CD4-positive, alpha-beta memory T cell (primary cell): Measurements from ENCODE around the gene CALML6. TPM values are rescaled to one million over a fixed set of nuclear protein-coding genes. Genes with fewer than 3 reads are reported as not detected.

Source experiments
- CTCF ChIA-PET: fragments of 350-600 bp; sonication (Branson Sonifier 250); formaldehyde crosslinking; loops from one replicate; lab custom pipeline; 2021; ENCODE audit warnings: inconsistent platforms; ENCODE audit not compliant: partially characterized antibody; lab: Charles Lee
- POLR2A ChIA-PET: fragments of 350-600 bp; sonication (Branson Sonifier 250); formaldehyde crosslinking; loops from one replicate; lab custom pipeline; 2021; ENCODE audit not compliant: partially characterized antibody; lab: Charles Lee
- DNase-seq, 5 donors: peaks; one replicate each; pipeline versions ENCODE4 v3.0.0 to v3.0.0-alpha.2; 2020 to 2022; ENCODE audit warnings: mixed read lengths in 1 of 5
- H3K27ac ChIP-seq: one replicate; pipeline ENCODE4 v1.7.0; 2013; ENCODE audit warnings: low read depth, low read length
- H3K27me3 ChIP-seq: 2 replicates; pipeline ENCODE4 v1.7.0; 2013; ENCODE audit warnings: mild to moderate bottlenecking, low read length, moderate library complexity; ENCODE audit not compliant: insufficient read depth
- H3K36me3 ChIP-seq: 2 replicates; pipeline ENCODE4 v1.7.0; 2013; ENCODE audit warnings: mild to moderate bottlenecking, low read length, moderate library complexity; ENCODE audit not compliant: insufficient read depth
- H3K4me1 ChIP-seq: 2 replicates; pipeline ENCODE4 v1.7.0; 2013; ENCODE audit warnings: mild to moderate bottlenecking, low read length, moderate library complexity; ENCODE audit not compliant: insufficient read depth
- H3K4me3 ChIP-seq, 2 donors: one replicate each; pipeline ENCODE4 v1.7.0; 2013; ENCODE audit warnings: low read length in 2 of 2, mild to moderate bottlenecking in 1 of 2
- H3K9me3 ChIP-seq, 2 donors: one replicate each; pipeline ENCODE4 v1.7.0; 2013; ENCODE audit warnings: low read length in 2 of 2, control low read depth in 1 of 2; ENCODE audit not compliant: control insufficient read depth in 1 of 2
- H3K27ac Mint-ChIP-seq, 7 donors: one replicate each; pipeline ENCODE4 v1.8.0; 2020 to 2021; ENCODE audit warnings: mixed read lengths in 7 of 7, mild to moderate bottlenecking in 6 of 7, inconsistent platforms in 3 of 7, moderate library complexity in 3 of 7
- H3K27me3 Mint-ChIP-seq, 2 donors: one replicate each; pipeline ENCODE4 v1.8.0; 2020 to 2021; ENCODE audit warnings: mixed read lengths in 2 of 2
- H3K36me3 Mint-ChIP-seq, 2 donors: one replicate each; pipeline ENCODE4 v1.8.0; 2020 to 2021; ENCODE audit warnings: mixed read lengths in 2 of 2, inconsistent platforms in 1 of 2, mild to moderate bottlenecking in 1 of 2
- H3K4me1 Mint-ChIP-seq, 4 donors: one replicate each; pipeline ENCODE4 v1.8.0; 2020 to 2021; ENCODE audit warnings: mixed read lengths in 4 of 4, mild to moderate bottlenecking in 1 of 4
- H3K4me3 Mint-ChIP-seq, 8 donors: one replicate each; pipeline ENCODE4 v1.8.0; 2020 to 2021; ENCODE audit warnings: mixed read lengths in 8 of 8, mild to moderate bottlenecking in 7 of 8, moderate library complexity in 6 of 8, inconsistent platforms in 3 of 8
- H3K9me3 Mint-ChIP-seq, 8 donors: one replicate each; pipeline ENCODE4 v1.8.0; 2020 to 2021; ENCODE audit warnings: mixed read lengths in 8 of 8, mild to moderate bottlenecking in 5 of 8, inconsistent platforms in 3 of 8, moderate library complexity in 1 of 8
- intact Hi-C: fragments of 100-400 bp; cut with micrococcal nuclease; formaldehyde crosslinking; loops from one replicate; pipeline ENCODE4 v1.15.1; 2023
- polyA plus RNA-seq, 2 donors: library from polyadenylated mRNA; unstranded; fragments of 300-500 nt; fragmentation: Illumina TruSeq; gene quantifications; one replicate each; pipeline ENCODE4 v1.2.3, GENCODE V29; 2021
- total RNA-seq, 2 experiments: library from RNA; stranded (reverse); gene quantifications; one replicate each; pipeline ENCODE4 v1.2.3, GENCODE V29; 2021

The CALML6 gene
- total and polyA plus RNA-seq, 4 experiments from 2014 or later, result 0.44 to 0.78 TPM; not detected in 2

DNA sequence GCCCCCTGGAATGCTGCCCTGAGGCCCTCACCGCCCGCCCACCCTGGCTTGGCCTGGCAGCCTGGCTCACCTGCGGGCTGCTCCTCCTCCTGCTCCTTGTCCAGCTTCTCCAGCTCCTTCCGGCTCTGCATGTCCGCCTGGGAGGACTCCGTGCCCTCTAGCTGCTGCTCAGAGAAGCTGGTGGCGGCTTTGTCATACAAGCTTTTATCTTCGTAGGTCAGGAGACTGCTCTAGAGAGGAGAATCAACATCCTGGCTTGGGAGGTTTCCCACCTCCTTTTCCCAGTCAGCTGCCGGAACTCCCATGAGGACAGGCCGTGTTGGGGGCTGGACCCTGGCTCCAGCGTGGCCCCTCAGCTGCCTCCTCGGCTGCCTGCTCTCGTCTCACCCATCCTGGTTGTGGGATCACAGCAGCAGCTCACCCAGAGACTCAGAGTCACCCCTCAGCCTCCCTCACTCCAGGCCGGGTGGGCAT lies 40.6 kb downstream of the CALML6 start:
- ChIA-PET POLR2A (no interaction called here), CTCF (no interaction called here)
- no peaks in the 10 kb centered on the region for H3K36me3 Mint-ChIP-seq
- Histone ChIP-seq H3K9me3 (no peaks in the 10 kb centered on the region), H3K4me3 (no peak overlapping the region), H3K4me1 (no peaks in the 10 kb centered on the region), H3K27ac (no peak overlapping the region), H3K27me3 (peaks cover 7% of the 10 kb centered on the region), H3K36me3 (no peaks in the 10 kb centered on the region)
- intact Hi-C loops, result no loop called here
- peaks cover 0 to 8% (median 0%) of the 10 kb centered on the region in 4 donors for H3K4me1 Mint-ChIP-seq
- peaks cover 0 to 10% (median 3%) of the 10 kb centered on the region in 8 donors for H3K9me3 Mint-ChIP-seq
- DNase-seq, result no peak
- H3K4me3 Mint-ChIP-seq, result no peak overlapping the region
- H3K27ac Mint-ChIP-seq, result peak overlapping the region in 1 of 7 donors; percentile 35
- H3K27me3 Mint-ChIP-seq, result peaks cover 11 to 12% of the 10 kb centered on the region in 2 donors

DNA sequence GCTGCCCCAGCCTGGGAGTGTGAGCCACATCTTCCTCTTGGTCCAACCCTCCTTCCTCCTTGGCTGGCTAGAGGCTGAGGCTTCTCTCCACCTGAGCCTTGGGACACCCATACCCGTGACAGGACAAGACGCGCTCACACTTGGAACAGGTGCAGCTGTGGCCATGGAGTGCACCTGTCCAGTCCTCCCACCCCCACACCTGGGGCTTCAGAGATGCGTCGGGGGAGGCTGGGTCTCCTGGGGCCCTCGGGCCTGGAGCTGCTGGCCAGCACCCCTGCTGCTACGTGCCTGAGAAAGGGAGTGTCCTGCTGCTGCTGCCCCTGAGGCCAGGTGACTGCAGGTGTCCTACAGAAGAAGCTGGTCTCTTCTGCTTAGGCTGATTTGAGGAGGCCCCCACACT lies 41.0 kb downstream of the CALML6 start:
- DNase-seq, result no peak
- Mint-ChIP-seq H3K27ac (peak overlapping the region in 1 of 7 donors; percentile 35), H3K36me3 (no peaks in the 10 kb centered on the region), H3K4me3 (no peak overlapping the region), H3K27me3 (peaks cover 13% of the 10 kb centered on the region in 2 donors), H3K9me3 (peaks cover 0 to 5% (median 1%) of the 10 kb centered on the region in 8 donors), H3K4me1 (peaks cover 0 to 8% (median 0%) of the 10 kb centered on the region in 4 donors)
- Histone ChIP-seq H3K9me3 (no peaks in the 10 kb centered on the region), H3K27ac (no peak overlapping the region), H3K4me1 (no peaks in the 10 kb centered on the region), H3K4me3 (no peak overlapping the region), H3K36me3 (no peaks in the 10 kb centered on the region), H3K27me3 (peaks cover 7% of the 10 kb centered on the region)
- intact Hi-C loops, result no loop called here
- CTCF ChIA-PET, result interaction anchor here (0.7 to 1.5 kb wide), 2 partner anchors 10 to 88 kb away, joined by 3 to 4 read pairs; no protein-coding TSS in a partner anchor
- POLR2A ChIA-PET, result no interaction called here

DNA sequence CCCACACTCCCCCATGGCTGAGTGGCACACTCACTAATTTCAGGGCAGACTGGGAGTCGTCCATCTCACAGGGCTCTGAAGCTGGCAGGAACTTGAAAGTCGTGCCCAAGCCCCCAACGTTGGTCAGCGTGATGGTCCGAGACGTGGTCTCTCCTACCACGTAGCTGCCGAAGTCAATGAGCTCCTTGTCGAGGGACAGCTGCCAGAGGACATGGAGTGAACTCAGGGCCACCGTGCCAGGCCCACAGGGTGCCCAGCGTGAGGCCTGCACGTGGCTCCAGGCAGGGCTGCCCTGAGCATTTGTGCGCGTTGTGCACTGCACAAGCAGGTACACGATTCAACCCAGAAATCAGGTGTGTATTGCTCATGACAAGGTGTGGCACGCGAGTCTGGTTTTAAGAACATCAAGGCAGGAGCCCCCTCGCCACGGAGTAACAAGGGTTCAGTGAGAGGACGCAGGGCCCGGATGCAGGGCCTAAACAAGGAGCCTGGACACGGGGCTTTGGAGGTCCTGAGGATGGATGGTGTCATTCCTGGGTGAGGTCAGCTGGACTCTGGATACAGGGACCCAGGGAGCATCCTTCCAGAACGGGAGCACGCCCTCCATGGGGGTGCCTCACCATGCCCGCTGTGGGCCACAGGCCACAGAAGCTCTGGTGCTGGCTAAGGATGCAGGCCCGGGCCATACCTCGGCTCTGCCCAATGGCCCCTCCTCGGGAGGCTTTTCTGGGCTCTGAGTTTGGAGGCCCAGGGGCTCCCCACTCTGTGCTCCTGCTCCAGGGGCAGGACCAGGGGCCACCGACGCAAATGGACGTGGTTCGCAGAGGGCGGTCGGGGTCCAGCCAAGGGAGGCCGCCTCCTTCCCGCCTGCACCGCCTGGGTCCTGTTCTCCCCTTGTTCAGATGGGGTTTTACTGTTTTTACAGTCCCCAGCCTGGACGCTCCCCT lies 41.8 kb downstream of the CALML6 start:
- no peaks in the 10 kb centered on the region for H3K4me1 ChIP-seq
- H3K9me3 ChIP-seq, result no peaks in the 10 kb centered on the region
- Mint-ChIP-seq H3K4me1 (peaks cover 0 to 8% (median 0%) of the 10 kb centered on the region in 4 donors), H3K9me3 (peaks cover 0 to 3% (median 0%) of the 10 kb centered on the region in 8 donors), H3K27ac (no peak overlapping the region), H3K4me3 (no peak overlapping the region), H3K36me3 (no peaks in the 10 kb centered on the region), H3K27me3 (peaks cover 13 to 15% of the 10 kb centered on the region in 2 donors)
- POLR2A ChIA-PET, result no interaction called here
- H3K27ac ChIP-seq, result no peak overlapping the region
- DNase-seq, result no peak
- H3K36me3 ChIP-seq, result no peaks in the 10 kb centered on the region
- intact Hi-C loops, result no loop called here
- H3K4me3 ChIP-seq, result no peak overlapping the region
- CTCF ChIA-PET, result interaction anchor here (0.7 to 1.5 kb wide), 2 partner anchors 10 to 88 kb away, joined by 3 to 4 read pairs; no protein-coding TSS in a partner anchor
- H3K27me3 ChIP-seq, result peaks cover 7% of the 10 kb centered on the region

DNA sequence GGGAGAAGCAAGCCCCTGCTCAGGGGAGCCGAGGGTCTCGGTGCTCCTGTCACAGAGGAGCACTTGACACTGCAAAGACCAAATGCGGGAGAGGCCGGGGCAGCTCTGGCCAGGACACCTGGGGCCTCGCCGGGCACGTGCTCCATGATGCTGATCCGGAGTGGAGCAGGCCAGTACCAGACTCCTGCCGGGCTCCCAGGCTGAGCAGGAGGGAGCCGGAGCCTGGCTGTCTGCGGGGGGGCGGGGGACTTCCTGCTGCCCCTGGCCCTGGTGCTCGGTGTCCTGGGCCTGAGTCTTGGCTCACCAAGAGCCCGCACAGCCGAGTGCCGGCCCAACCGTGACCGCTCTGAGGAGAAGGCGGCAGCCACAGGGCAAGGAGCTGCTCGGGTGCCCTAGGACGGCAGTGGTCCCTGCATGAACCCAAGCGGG lies 42.5 kb downstream of the CALML6 start:
- DNase-seq, result no peak
- Mint-ChIP-seq H3K27me3 (peaks cover 13 to 15% of the 10 kb centered on the region in 2 donors), H3K9me3 (peaks cover 0 to 3% (median 0%) of the 10 kb centered on the region in 8 donors), H3K4me1 (peaks cover 0 to 8% (median 0%) of the 10 kb centered on the region in 4 donors), H3K27ac (no peak overlapping the region), H3K36me3 (no peaks in the 10 kb centered on the region), H3K4me3 (no peak overlapping the region)
- Histone ChIP-seq H3K36me3 (no peaks in the 10 kb centered on the region), H3K9me3 (no peaks in the 10 kb centered on the region), H3K27me3 (peaks cover 7% of the 10 kb centered on the region), H3K27ac (no peak overlapping the region), H3K4me1 (no peaks in the 10 kb centered on the region), H3K4me3 (no peak overlapping the region)
- intact Hi-C loops, result no loop called here
- ChIA-PET CTCF (interaction anchor here (1.5 kb wide), 1 partner anchor 87 kb away, joined by 4 read pairs; no protein-coding TSS in a partner anchor), POLR2A (no interaction called here)

DNA sequence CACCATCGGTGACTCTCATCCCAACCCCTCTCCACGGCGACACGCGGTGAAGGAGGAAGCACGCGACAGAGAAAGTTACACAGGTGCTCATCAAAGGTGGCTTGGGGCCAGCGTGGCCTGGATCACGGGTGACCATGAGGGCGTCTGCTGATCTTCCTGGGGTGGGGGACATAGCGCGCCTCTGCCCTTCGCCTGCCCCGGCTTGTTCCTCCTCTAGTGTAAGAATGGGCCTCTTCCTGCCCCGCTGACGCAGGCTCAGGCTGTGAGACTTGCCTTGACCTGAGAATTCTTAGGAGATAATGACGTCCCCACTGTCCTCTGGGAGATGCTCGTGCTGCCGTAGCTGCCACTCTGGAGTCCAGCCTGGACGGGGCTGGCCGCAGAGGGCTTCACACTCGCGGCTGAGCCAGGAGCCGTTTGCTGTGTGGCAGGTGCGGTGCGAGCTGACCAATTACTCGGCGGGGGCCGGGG lies 43.0 kb downstream of the CALML6 start:
- Histone ChIP-seq H3K4me3 (no peak overlapping the region), H3K27ac (no peak overlapping the region), H3K27me3 (peaks cover 7% of the 10 kb centered on the region), H3K9me3 (no peaks in the 10 kb centered on the region), H3K4me1 (no peaks in the 10 kb centered on the region), H3K36me3 (no peaks in the 10 kb centered on the region)
- no peaks in the 10 kb centered on the region for H3K36me3 Mint-ChIP-seq
- H3K27me3 Mint-ChIP-seq, result peaks cover 15% of the 10 kb centered on the region in 2 donors
- peaks cover 0 to 3% (median 0%) of the 10 kb centered on the region in 8 donors for H3K9me3 Mint-ChIP-seq
- H3K4me1 Mint-ChIP-seq, result peaks cover 0 to 8% (median 0%) of the 10 kb centered on the region in 4 donors
- ChIA-PET POLR2A (no interaction called here), CTCF (interaction anchor here (3.5 kb wide), 1 partner anchor 87 kb away, joined by 26 read pairs; no protein-coding TSS in a partner anchor)
- intact Hi-C loops, result no loop called here
- H3K4me3 Mint-ChIP-seq, result no peak overlapping the region
- DNase-seq, result no peak
- H3K27ac Mint-ChIP-seq, result no peak overlapping the region

DNA sequence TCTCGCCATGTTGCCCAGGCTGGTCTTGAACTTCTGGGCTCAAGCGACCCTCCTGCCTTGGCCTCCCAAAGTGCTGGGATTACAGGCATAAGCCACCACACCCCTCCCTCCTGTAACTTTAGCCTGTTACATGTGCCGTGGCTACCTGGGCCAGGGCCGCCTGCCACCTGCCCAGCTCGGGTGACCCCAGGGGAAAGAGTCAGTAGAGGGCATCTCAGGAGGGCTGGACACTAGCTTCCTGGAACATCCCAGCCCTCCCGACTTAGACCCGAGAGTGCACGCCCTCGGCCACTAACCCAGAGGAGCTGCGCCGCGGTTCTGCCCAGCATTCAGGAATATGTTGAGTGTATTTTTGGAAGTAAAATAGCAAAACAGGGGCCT lies 44.4 kb downstream of the CALML6 start:
- Mint-ChIP-seq H3K4me1 (peaks cover 0 to 3% (median 0%) of the 10 kb centered on the region in 4 donors), H3K36me3 (no peaks in the 10 kb centered on the region), H3K9me3 (no peaks in the 10 kb centered on the region), H3K27me3 (peaks cover 15 to 18% of the 10 kb centered on the region in 2 donors), H3K27ac (no peak overlapping the region), H3K4me3 (no peak overlapping the region)
- H3K36me3 ChIP-seq, result no peaks in the 10 kb centered on the region
- peaks cover 7% of the 10 kb centered on the region for H3K27me3 ChIP-seq
- H3K4me3 ChIP-seq, result no peak overlapping the region
- ChIA-PET POLR2A (no interaction called here), CTCF (interaction anchor here (1.5 to 3.5 kb wide), 2 partner anchors 12 to 85 kb away, joined by 3 to 26 read pairs; no protein-coding TSS in a partner anchor)
- DNase-seq, result no peak
- no peaks in the 10 kb centered on the region for H3K9me3 ChIP-seq
- intact Hi-C loops, result no loop called here
- no peaks in the 10 kb centered on the region for H3K4me1 ChIP-seq
- H3K27ac ChIP-seq, result no peak overlapping the region
